Renal pelvis (tissue), 4 donors: ENCODE data around the gene ELMOD3. TPM values are rescaled to one million over a fixed set of nuclear protein-coding genes. Genes with fewer than 3 reads are reported as not detected.
"Not testable (repeated sequence)": the region's sequence is repeated elsewhere in the genome, so short reads cannot be mapped to it uniquely, and the experiment has no call there.

ENCODE experiments used
- DNase-seq: peaks from one replicate; pipeline ENCODE4 v3.0.0-alpha.2; 2013
- polyA plus RNA-seq, 3 donors: library from polyadenylated mRNA; unstranded; fragments of 120-200 nt; gene quantifications; one replicate each; pipeline ENCODE4 v1.2.1, GENCODE V29; 2013; ENCODE audit not compliant: insufficient read length in 3 of 3

ELMOD3 gene
- polyA plus RNA-seq, 3 donors = 22.5 to 38.0 (median 33.1) TPM

DNA sequence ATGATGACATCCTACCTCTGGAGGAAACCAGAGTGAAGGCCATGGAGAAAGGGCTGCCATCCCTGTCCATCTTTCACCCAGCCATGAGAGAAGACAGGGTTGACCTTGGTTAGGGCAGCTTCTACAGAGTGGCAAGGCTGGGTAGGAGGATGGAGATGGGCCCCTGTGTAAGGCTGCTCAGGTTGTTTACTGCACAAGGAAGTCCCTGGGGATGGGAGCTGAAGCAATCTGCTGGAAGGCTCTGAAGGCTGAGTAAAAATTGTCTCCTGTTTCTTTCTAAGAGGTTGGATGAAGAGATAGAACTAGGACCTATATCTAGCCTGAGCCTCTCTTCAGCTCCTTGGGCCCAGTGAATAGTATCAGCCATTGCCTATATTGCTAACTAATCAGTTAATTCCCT is 14.4 kb downstream of the ELMOD3 start:
- DNase-seq = no peak

DNA sequence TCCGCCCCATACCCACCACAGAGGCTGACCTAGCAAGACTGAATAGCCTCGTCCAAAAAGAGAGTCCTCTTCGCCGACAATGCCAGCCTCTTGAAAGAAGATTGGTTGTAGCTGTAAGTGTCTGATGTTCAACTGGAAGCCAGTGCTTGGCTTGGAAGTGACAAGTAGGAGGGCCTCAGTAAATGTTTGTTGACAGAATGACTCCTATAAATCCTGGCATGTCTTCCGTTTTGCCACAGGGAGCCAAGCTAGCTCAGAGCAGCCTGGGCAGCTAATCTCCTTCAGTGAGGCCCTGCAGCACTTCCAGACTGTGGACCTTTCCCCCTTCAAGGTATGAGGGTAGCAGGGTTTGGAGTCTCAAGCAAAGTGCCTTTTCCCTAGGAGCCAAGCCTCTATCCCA is 14.9 kb downstream of the ELMOD3 start:
- DNase-seq = no peak

DNA sequence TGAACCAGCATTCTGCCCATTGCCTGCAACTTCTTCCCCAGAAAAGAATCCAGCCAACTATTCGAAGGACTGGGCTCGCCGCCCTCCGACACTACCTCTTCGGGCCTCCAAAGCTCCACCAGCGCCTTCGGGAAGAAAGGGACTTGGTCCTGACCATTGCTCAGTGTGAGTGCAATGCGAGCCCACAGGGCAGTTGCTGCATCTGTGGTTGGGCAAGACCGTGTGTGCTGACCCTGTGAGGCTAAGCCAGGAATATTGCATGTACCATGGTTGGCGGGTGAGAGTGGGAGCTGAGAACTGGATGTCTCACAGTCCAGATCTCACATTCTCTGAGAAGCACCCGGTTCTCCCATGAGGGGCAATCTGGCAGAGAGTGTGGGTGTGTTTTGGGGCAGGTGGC is 16.5 kb downstream of the ELMOD3 start:
- no peak for DNase-seq

DNA sequence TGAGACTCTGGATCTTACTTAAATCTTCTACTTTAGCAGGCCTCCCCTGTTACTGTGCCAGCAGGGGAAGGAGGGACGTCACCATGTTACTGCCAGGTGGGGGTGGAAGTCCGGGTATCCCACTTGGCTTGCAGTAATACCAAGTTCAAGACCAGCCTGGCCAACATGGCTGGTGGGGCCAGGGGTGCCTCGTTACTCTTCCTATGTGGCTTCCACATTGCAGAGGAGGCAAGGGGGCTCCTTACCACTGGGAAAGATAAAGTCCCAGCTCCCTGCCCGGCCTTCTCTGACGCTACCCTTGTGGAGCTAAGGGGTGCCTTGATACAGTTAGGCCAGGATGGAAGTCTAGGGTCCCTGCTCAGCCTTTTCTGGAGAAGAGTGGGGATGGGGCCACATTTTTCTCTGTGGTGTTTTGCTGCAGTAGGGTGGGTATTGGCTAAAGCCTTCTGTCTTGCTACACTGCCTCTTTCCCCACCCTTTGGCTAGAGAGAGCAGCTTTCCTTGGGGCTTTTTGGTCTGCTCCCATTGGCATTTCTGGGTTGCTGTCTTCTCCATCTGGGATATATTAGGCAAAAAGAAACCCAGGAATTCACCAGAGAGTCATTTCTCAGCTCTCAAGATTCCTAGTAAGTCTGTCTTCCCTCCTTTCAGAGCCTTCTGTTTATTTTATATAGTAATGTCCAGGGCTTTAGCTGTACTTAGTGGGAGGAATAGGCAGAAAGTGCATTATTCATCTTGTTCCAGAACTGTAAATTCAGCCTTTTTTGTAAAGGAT is 21.9 kb downstream of the ELMOD3 start:
- no peak for DNase-seq

DNA sequence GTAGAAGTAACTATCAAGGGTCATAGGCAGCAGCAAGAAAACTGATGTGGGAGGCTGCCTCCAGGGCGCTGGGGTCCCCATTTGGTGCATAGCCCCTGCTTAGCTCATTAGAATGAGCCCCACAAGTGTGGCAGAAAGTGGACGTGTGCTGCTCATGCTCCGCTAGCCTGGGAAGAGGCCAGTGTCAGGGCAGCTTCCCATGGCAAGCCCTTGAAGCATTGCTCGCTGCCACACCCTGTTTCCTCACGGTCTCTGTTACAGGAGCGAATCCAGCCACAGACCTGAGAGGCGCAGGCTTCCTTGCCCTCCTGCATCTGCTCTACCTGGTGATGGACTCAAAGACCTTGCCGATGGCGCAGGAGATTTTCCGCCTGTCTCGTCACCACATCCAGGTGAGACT is 22.5 kb downstream of the ELMOD3 start:
- no peak for DNase-seq

DNA sequence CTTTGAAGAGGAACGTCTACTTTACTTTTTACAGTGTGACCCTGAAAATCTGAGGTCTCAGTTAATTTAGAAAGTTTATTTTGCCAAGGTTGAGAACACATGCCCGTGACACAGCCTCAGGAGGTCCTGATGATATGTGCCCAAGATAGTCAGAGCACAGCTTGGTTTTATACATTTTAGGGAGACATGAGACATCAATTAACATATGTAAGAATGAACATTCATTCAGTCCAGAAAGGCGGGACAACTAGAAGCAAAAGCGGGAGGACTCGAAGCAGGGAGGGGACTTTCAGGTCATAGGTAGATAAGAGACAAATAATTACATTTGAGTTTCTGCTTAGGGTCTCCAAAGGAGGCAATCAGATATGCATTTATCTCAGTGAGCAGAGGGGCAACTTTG is 23.7 kb downstream of the ELMOD3 start:
- DNase-seq = no peak

DNA sequence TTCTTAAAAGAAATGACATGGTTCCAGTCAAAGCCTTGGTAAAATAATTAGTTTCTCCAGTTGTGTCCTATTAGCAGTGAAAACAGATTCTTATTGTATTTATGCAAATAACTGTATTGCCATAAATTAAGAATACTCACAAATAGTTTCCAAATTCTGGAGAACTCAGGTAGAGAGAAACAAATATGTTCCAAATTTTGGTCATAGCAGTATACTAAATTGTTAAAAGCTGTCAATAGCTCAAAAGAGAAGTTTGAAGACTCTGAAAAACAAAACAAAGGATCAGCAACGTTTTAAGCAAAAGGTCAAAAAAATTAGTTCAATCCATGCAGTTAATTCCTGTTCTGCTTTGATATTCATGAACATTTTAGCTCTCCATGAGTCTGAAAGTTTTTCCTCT is 25.5 kb downstream of the ELMOD3 start:
- no peak for DNase-seq

DNA sequence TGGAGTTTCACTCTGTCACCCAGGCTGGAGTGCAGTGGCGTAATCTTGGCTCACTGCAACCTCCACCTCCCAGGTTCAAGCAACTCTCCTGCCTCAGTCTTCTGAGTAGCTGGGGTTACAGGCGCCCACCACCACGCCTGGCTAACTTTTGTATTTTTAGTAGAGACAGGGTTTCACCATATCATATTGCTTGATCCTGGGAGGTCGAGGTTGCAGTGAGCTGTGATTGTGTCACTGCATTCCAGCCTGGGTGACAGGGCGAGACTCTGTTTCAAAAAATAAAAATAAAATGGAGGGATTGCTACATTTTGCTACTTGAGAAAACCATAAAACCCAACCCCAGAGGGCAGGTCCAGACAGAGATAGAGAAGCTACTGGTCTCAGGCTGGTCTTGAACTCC is 28.6 kb downstream of the ELMOD3 start:
- DNase-seq = not testable (repeated sequence)

DNA sequence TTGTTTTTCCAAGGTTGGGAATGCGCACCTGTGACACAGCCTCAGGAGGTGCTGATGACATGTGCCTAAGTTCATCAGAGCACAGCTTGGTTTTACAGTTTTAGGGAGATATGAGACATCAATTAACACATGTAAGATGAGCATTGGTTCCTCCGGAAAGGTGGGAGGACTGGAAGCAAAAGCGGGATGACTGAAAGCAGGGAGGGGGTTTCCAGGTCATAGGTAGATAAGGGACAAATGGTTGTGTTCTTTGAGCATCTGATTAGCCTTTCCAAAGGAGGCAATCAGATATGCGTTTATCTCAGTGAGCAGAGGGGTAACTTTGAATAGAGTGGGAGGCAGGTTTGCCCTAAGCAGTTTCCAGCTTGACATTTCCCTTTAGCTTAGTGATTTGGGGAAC is 29.3 kb downstream of the ELMOD3 start:
- no peak for DNase-seq

DNA sequence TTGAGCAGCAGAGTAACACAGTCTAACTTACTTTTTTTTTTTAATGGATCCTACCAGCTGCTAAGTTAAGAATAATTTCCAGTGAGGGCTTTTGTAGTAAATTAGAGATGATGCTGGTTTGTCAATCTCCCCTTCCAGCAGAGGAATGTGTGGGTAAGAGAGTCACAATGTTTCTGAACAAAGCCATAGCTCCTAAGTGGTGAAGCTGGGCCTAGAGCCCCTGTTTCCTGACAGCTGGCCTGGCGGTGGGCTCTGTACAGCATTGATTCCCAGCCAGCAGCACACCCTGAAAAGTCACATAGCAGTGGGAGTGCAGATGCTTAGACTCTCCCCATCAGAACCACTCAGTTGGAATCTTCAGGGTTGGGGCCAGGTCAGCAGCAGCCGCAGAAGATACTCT is 31.2 kb downstream of the ELMOD3 start:
- DNase-seq = no peak

DNA sequence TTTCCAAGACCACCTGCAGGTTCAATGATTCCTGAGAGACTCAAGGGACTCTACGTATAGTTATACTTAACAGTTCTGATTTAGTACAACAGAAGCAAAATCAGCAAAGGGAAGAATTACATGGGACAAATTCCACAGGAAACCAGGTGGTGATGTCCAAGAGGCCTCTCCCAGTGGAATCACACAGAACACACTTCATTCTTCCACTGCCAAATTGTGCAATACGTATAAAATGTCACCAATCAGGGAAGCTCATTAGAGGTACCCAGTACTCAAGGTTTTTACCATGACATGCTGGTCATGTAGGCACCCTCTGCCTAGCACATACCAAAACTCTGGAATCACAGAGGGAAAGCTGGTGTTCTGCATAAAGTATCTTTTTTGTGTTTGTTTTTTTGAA is 33.2 kb downstream of the ELMOD3 start:
- DNase-seq = no peak

DNA sequence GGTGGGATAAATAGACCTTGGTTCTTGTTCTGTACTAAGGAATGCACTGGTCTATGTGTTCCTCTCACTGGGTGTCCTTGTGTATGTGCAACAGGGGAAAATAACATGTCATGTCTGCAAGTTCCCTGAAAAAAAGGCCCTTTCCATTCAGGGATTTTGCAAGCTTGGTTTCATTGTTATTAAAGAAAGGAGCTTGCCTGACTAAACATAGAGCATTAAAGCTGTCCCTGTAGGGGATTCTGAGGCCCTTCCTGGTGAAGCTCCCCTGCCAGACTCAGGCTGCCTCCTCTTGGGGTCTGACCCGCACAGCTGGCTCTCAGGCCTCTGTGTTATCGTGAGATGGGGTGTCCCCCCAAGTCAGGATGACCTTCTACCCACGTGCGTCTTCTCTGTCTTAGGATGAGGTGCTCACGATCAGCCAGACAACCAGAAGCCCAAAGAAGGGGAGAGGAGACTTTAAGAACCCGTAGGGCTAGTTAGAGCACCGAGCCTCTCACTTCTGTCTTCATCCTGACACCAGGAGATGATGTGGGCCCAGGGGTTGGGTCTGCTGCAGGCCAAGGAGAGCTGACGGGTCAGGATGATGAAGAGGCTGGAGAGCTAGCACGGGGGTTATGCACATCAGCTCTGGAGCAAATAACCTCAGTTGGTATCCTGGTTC is 34.4 kb downstream of the ELMOD3 start:
- DNase-seq = no peak

DNA sequence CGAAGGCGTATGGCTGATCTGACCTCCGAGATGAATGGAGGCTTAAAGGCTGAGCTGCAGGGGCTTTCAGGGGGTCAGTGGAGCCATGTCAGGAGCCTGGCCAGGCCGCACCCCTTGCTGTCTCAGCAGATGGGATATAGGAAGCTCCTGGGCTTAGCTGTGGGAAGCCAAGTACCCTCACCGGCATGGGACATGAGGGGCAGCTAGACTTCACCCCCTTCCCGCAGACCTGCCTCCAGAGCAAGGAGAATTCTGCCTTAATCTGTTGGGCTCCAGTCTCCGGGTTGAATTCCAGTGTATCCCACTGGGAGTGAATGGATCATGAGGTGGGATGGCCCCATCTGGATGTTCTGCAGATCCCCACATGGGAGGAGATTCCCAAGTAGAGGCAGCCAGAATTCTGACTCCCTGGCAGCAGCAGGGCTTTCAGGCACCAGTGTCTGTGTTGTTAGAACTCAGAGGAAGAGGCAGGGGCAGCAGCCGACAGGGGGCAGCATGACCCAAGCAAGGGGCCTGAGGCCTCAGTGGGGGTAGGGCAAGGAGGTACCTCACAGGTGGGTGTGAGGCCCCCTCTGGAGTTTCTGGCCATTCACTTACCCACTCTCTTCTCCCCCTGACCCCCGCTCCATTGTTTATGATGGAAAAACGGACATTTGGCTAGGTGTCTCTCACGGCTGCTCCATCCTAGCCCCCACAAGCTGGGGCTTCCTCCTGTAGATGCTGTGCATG is 36.5 kb downstream of the ELMOD3 start:
- DNase-seq = no peak

DNA sequence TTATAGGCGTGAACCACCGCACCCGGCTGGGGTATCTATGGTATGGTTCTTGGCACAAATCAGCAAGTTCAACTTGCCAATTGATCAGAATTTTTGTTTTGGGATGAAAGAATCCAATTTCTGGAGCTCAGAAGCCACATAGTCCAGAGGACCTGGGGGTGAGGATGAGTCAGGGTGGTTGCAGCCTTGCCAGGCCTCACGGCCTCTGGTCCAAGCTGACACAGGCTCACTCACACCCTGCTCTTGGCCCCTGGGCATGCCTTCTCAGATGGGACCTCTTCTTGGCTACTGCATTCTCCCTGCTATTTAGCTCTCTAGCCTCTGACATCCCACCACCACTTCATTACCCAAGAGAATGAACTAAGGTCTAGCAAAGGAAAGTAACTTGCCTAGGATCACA is 39.3 kb downstream of the ELMOD3 start:
- DNase-seq = no peak

DNA sequence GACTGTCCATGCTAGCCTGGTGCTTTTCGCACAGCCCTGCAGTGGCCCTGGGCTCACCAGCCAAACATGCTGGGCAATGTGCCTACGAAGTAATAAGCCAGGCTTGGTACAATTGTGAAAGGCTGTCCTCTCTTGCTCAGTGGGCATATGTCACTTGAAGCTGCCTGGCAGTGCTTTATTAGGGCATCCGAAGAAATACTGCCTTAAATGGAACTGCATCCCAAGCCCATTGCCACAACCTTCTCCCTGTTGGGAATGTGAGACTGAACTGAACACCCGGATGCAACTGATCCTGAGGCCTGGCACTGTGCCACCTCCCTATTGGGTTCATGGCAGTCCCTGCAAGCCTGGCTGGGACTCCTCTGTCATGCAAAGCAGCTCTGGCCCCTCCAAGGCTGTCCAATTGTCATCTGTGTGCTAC is 39.7 kb downstream of the ELMOD3 start:
- no peak for DNase-seq

DNA sequence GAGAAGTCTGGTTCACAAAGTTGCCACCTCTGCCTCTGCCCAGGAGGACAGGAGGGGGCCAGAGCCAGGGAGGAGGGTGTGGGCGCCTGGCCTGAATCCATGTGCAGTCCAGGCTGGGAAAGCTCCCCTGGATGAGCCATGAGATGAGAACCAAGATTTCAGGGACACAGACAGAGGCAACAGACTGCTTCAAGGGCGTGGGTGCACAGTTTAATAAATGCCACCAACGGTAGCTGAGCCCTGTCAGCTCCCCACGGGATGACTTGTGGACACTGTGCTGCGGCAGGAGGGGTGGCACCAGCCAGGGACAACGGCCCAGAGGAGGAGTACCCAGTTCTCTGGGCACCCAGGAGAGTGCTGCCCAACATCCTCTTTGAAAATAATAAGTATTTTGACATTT is 40.4 kb downstream of the ELMOD3 start:
- DNase-seq = no peak

DNA sequence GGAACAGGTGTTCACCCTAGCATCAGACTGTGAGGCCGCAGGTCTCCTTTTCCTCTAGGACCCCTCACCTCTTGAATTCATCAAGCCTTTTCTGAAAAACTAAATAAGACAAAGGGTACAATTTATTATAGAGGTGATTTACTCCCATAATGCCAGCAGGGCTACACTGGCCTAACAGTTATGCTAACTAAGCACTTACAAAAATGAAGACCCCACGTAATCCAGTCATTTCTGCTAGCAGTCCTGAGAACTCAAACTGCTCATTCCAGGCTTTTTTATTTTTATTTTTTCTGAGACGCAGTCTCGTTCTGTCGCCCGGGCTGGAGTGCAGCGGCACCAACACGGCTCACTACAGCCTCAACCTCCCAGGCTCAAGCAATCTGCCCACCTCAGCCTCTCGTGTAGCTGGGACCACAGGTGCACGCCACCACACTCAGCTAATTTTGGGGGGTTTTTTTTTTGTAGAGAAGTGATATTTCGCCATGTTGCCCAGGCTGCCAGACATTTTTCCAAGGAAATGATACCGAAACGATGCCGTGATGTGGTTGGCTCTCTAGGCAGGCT is 41.4 kb downstream of the ELMOD3 start:
- DNase-seq = no peak

DNA sequence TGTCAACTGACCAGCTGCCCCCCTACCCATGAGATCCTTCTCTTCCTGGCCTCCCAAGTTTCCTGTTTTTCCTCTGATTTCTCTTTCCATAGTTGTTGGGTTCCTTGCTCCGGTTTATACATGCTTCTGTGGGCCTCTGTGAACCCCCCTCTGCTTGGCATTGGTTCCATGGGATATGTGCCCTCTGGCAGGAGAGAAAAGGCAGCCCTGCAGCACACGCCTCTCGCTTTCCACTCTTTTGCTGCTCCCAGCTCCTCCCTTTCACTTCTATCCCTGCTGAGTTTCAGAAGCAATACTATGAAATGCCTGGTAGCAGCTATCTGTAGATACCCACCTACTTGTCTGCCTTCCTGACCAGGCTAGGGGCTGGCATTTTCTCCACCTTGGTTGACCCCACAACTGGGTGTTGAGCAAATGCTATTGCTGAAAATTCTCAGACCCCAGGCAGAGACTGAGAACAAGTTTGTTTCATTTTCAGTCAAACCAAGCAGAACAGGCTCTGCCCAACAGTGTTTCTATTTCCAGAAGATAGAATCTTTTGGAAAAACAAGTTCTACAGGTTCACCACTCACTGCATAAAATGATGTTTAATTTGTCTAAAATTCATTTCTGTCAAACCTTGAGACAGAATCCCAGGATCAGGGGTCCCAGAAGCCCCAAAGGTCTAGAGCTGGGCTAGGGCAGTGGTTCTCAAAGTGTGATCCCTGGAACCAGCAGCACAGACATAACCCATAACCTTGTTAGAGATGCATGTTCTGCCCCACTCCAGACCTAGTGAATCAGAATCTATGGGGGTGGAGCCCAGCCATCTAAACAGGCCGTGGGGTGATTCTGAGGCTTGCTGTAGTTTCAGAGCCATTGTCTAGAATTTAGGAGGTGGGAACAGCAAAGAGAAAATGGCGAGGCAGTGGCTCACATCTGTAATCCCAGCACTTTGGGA is 42.2 kb downstream of the ELMOD3 start:
- no peak for DNase-seq

DNA sequence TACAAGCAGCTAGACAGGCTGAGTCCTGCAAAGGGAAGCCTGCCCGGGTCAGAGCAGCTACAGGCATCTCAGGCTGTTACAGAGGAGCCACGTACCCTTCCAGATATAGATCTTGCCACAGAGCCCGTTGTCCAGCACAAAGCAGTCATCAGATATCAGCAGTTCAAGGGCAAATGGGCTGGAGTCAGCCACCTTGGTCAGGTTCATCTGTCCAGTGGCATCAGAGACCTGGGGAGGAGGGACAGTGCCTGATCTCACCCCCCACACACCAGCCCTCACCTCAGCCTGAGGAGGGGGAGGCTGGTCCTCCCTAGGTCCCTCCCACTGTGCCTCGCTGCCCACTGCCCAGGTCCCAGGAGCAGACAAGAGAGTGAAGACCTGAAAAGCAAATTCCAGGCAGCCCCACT is 43.4 kb downstream of the ELMOD3 start:
- no peak for DNase-seq

DNA sequence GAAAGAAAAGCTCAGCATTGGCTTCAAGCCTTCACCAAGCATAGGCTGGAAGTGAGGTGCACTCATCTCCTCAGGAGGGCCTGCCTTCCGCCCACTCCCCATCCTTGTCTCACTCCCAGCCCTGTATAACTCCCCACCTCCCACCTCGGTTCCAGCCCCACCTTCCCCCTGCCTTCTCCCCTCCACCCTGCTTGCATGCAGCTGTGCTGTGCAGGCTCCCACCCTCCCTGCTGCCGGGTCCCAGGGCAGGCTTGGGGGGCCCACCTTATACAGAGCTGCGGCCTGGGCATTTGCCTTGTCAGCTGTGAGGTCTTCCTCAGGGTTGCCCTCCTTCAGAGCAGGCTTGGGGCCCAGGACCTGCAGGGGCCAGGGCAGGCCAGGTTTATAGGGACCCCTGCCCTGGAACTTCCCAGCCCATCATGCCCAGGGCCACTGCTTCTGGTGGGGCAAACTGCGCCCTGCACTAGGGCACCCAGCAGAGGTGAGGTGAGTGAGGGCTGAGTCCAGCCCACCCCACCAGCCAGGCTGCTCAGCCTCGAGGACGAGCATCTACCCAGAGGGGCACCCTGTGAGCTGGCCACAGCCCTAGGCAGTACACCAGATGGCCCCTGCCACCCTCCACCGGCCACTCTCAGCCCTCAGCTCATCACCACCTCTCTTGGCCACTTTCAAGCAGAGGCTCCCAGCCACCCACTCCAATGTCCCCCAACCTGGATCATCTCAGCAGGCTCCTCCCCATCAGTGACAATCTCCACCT is 44.0 kb downstream of the ELMOD3 start:
- no peak for DNase-seq

DNA sequence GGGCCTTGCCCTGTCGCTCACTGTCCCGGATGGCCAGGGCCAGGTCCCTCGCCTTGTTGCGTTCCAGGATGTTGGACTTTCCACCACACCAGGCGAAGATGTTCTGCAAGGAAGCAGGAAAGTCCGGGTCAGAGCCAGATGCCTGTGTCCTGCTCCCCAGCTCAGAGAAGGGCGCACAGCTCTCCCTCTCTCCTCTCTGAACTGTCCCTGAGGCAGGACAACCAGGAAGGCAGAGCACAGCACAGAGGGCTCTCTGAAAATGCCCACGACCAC is 44.5 kb downstream of the ELMOD3 start:
- no peak for DNase-seq
